Heart right ventricle (tissue), 16 donors: ENCODE data around the gene PIK3CD. TPM values are rescaled to one million over a fixed set of nuclear protein-coding genes. Genes with fewer than 3 reads are reported as not detected.

Source experiments
- ATAC-seq, 8 donors: fragments of 200-7000 bp; cut with Tn5 transposase; one replicate each; pipeline ENCODE4 v1.9.1; 2020; ENCODE audit warnings: mild to moderate bottlenecking in 8 of 8, moderate library complexity in 8 of 8, moderate number of reproducible peaks in 1 of 8
- DNase-seq, 2 donors: peaks; one replicate each; pipeline ENCODE4 v3.0.0-alpha.2; 2020
- H3K27ac ChIP-seq, 10 donors: fragments of 200-600 bp; sonication (generic) in 2 of 10; one replicate each; pipeline versions ENCODE4 v1.5.0 to v1.8.0; 2020 to 2022; ENCODE audit warnings: mild to moderate bottlenecking in 3 of 10
- H3K27me3 ChIP-seq, 7 donors: fragments of 200-600 bp; one replicate each; pipeline ENCODE4 v1.8.0; 2021 to 2022; ENCODE audit warnings: mild to moderate bottlenecking in 2 of 7
- H3K36me3 ChIP-seq, 9 donors: fragments of 200-600 bp; sonication (generic) in 1 of 9; one replicate each; pipeline versions ENCODE4 v1.5.0 to v1.8.0; 2020 to 2022; ENCODE audit warnings: mild to moderate bottlenecking in 2 of 9
- H3K4me1 ChIP-seq, 9 donors: fragments of 200-600 bp; sonication (generic) in 1 of 9; one replicate each; pipeline versions ENCODE4 v1.5.0 to v1.8.0; 2020 to 2022; ENCODE audit warnings: mild to moderate bottlenecking in 4 of 9
- H3K4me3 ChIP-seq, 10 donors: fragments of 200-600 bp; sonication (generic) in 2 of 10; one replicate each; pipeline versions ENCODE4 v1.5.0 to v1.8.0; 2020 to 2022; ENCODE audit warnings: mild to moderate bottlenecking in 7 of 10, moderate library complexity in 2 of 10
- H3K9me3 ChIP-seq, 11 donors: fragments of 200-600 bp in 10 of 11; sonication (generic) in 2 of 11; one replicate each; pipeline versions ENCODE4 v1.5.0 to v1.8.0; 2013 to 2022; ENCODE audit warnings: mild to moderate bottlenecking in 2 of 11, control low read depth in 1 of 11, moderate library complexity in 1 of 11
- CTCF ChIP-seq, 9 donors: fragments of 200-600 bp; sonication (generic) in 2 of 9; IDR thresholded peaks; one replicate each; pipeline versions ENCODE4 v1.5.0 to v1.8.0; 2021 to 2022; ENCODE audit warnings: antibody characterized with exemption in 9 of 9, mild to moderate bottlenecking in 5 of 9, moderate library complexity in 1 of 9
- WGBS, 2 donors: extraction: QIAGEN DNeasy Blood & Tissue Kit; methylation state at CpG; one replicate each; pipeline ENCODE4 v1.1.7; 2013; ENCODE audit warnings: inconsistent platforms in 1 of 2; 5-methylcytosine and 5-hydroxymethylcytosine counted together
- intact Hi-C, 10 donors: fragments of 100-400 bp; cut with DNase I; formaldehyde crosslinking; loops; one replicate each; pipeline versions ENCODE4 v1.11.1 to v1.14.2; 2022
- polyA plus RNA-seq, 2 donors: library from polyadenylated mRNA; stranded (reverse); fragments of 200-250 nt; gene quantifications; one replicate each; pipeline ENCODE4 v1.2.3, GENCODE V29; 2013
- total RNA-seq, 10 donors: library from RNA; stranded (reverse); fragmentation: NEBNext Ultra II Directional in 3 of 10; extraction: Animal tissue kit (Norgen Biotek cat#: 25700) in 3 of 10; gene quantifications; one replicate each; pipeline versions ENCODE4 v1.2.1 to v1.2.4, GENCODE V29; 2021 to 2023
- donor health status: Arrhythmogenic right ventricular cardiomyopathy.
- donor health status: ischemic (EF 13 %, LVEDD 7.1; RV severe dilation, severe dysfunction).
- donor health status: healthy with polysubstance abuse.
- donor health status: DM: no; HTN: yes; CAD: no.
- donor health status: DM: no; HTN: no; CAD: no.
- donor health status: ischemic (EF 25% LVEDD 6.9; RV normal size, moderate dysfunction).
- donor health status: ischemic (EF 25% LVEDD 5.7; RV mildly dilated, moderate dysfunction).
- donor health status: healthy.
- donor health status: DM: yes; HTN: yes; CAD: no.
- donor health status: Ischemic cardiomyopathy.
- donor health status: ischemic (EF 35%, LVEDD 5.7; RV mildly dilated, moderate dysfunction).
- donor health status: nonischemic (EF 11% LVEDD 7.7; RV severe dilation, severe dysfunction).
- donor health status: DM: yes; HTN: yes; CAD: no.
- donor health status: PGD.
- donor health status: ischemic (EF 29% LVEDD 5.4; RV normal size, mild dysfunction).
- donor health status: nonischemic (EF 23%, LVEDD 6.1; RV moderate dilation, normal function).

The PIK3CD gene
- total and polyA plus RNA-seq, 12 donors, result 1.0 to 12.1 (median 2.7) TPM

- 66 to 76% methylated on average over 42 of the region's 42 CpGs for WGBS, 2 donors
- intact Hi-C loops, result no loop called here
- TF ChIP-seq CTCF (IDR thresholded peaks at IDR 0.05), result peak in 4 of 9 donors; percentile 5 to 41 (median 36)
- ATAC-seq (peak in 6 of 8 donors; percentile 18 to 48 (median 30)), DNase-seq (no peak)
- Histone ChIP-seq H3K4me1 (peaks cover 0 to 13% (median 0%) of the 10 kb centered on the region in 9 donors), H3K27ac (peak overlapping the region in 1 of 10 donors; percentile 28), H3K4me3 (no peak overlapping the region), H3K9me3 (no peaks in the 10 kb centered on the region), H3K36me3 (peaks cover 0 to 91% (median 25%) of the 10 kb centered on the region in 9 donors), H3K27me3 (no peaks in the 10 kb centered on the region)
Measured at GRCh38 chr1:9603766-9604753, 47.5 kb upstream of the PIK3CD start.

GRCh38 chr1:9604836-9605235, 46.7 kb upstream of the PIK3CD start:
- no peak for TF ChIP-seq CTCF (IDR thresholded peaks at IDR 0.05)
- Histone ChIP-seq H3K4me1 (peaks cover 0 to 13% (median 0%) of the 10 kb centered on the region in 9 donors), H3K27ac (no peak overlapping the region), H3K4me3 (no peak overlapping the region), H3K9me3 (no peaks in the 10 kb centered on the region), H3K27me3 (no peaks in the 10 kb centered on the region), H3K36me3 (peaks cover 0 to 91% (median 24%) of the 10 kb centered on the region in 9 donors)
- DNase-seq (no peak), ATAC-seq (no peak)
- 90 to 93% methylated on average over 15 of the region's 15 CpGs for WGBS, 2 donors
- intact Hi-C loops, result no loop called here

- 97% methylated on average over 14 of the region's 14 CpGs for WGBS, 2 donors
- intact Hi-C loops, result no loop called here
- Histone ChIP-seq H3K9me3 (no peaks in the 10 kb centered on the region), H3K27ac (no peak overlapping the region), H3K27me3 (no peaks in the 10 kb centered on the region), H3K36me3 (peaks cover 0 to 91% (median 21%) of the 10 kb centered on the region in 9 donors), H3K4me1 (peaks cover 0 to 13% (median 0%) of the 10 kb centered on the region in 9 donors), H3K4me3 (no peak overlapping the region)
- no peak for ATAC-seq
- no peak for DNase-seq
- no peak for TF ChIP-seq CTCF (IDR thresholded peaks at IDR 0.05)
Measured at GRCh38 chr1:9605946-9606455, 45.5 kb upstream of the PIK3CD start.

- ATAC-seq (no peak), DNase-seq (no peak)
- intact Hi-C loops, result no loop called here
- Histone ChIP-seq H3K9me3 (no peaks in the 10 kb centered on the region), H3K4me3 (no peak overlapping the region), H3K27me3 (no peaks in the 10 kb centered on the region), H3K36me3 (peaks cover 0 to 91% (median 16%) of the 10 kb centered on the region in 9 donors), H3K27ac (peak overlapping the region in 2 of 10 donors; percentile 9 to 39), H3K4me1 (peaks cover 0 to 13% (median 0%) of the 10 kb centered on the region in 9 donors)
- TF ChIP-seq CTCF (IDR thresholded peaks at IDR 0.05), result no peak
- WGBS, 2 donors, result 84 to 85% methylated on average over 21 of the region's 21 CpGs
Measured at GRCh38 chr1:9606458-9606857, 45.1 kb upstream of the PIK3CD start.
